Esophagus squamous epithelium (tissue), 4 donors: ENCODE data around the gene IQSEC1.

Experiments used
- POLR2A ChIP-seq, 4 donors: fragments of 450-650 bp; IDR thresholded peaks; one replicate each; pipeline ENCODE4 v1.6.1; 2017; ENCODE audit warnings: antibody characterized with exemption in 4 of 4, mild to moderate bottlenecking in 4 of 4, moderate library complexity in 3 of 4
- TF ChIP-seq, protein P1 (sequence below), 6 experiments: fragments of 450-650 bp in 4 of 6; fragments of 200-600 bp in 2 of 6; sonication (generic) in 2 of 6; IDR thresholded peaks; one replicate each; pipeline ENCODE4 v1.5.1; 2016 to 2019; ENCODE audit warnings: antibody characterized with exemption in 6 of 6, mild to moderate bottlenecking in 4 of 6, moderate library complexity in 4 of 6

DNA sequence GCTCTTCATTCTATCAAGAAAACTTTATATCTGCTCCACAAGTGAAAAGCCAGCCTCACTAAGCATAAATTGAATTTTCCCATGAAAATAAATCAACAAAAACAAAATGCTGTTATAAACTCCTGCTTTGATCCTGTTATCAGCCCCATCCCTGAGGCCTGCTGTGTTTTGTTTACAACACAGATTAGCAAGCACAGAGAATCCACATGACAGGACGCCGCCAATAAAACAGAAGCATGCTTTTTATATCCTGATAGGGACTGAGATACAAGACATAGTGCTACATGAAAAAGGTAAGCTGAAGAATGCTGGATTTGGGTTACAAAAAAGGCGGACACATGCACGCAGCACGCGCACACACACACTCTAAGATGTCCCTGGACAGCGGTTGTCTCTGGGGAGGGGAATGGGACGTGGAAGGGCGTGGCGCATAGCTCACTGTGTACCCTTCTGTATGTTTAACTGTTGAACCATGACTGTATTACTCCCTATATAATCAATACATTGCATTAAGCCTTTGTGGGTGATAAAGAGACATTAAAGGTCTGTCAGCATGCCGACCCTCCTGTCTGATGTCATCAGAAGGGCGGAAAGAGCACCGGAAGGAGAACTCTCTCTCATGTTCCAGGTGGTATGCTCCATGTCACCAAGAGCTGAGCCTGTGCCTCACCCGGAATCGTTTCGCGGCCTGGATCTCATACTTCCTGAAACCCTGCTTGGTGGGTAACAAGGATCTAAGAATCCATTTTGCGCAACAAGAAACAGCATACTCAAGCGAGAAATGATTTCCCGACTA lies 93.9 kb downstream of the IQSEC1 start:
- TF ChIP-seq, protein P1, sequence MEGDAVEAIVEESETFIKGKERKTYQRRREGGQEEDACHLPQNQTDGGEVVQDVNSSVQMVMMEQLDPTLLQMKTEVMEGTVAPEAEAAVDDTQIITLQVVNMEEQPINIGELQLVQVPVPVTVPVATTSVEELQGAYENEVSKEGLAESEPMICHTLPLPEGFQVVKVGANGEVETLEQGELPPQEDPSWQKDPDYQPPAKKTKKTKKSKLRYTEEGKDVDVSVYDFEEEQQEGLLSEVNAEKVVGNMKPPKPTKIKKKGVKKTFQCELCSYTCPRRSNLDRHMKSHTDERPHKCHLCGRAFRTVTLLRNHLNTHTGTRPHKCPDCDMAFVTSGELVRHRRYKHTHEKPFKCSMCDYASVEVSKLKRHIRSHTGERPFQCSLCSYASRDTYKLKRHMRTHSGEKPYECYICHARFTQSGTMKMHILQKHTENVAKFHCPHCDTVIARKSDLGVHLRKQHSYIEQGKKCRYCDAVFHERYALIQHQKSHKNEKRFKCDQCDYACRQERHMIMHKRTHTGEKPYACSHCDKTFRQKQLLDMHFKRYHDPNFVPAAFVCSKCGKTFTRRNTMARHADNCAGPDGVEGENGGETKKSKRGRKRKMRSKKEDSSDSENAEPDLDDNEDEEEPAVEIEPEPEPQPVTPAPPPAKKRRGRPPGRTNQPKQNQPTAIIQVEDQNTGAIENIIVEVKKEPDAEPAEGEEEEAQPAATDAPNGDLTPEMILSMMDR (IDR thresholded peaks at IDR 0.05), result no peak
- TF ChIP-seq POLR2A (IDR thresholded peaks at IDR 0.05), result no peak
